Measurements from ENCODE around the gene PLCB4.

Gene PLCB4

DNA sequence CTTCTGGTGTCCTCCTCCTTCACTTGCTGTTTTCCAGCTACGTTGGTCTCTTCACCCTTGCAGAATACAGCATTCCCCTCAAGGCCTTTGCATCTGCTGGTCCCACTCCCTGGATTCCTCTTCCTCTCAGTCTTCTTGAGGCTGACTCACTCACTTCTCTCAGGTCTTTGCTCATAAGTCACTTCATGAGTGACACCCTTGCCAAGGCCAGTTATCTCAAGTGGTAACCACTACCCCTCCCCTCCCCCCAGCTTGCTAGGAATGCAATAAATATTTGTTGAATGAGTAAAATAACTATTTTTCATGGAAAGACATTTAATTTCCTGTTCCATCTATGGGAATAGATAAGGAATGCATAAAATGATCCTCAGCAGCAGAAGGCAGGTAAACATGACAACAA is 131.7 kb downstream of the PLCB4 start:
- no peak overlapping the region for H3K27ac ChIP-seq
- no peak for DNase-seq (ENCODE audit: low spot score)
- TF ChIP-seq, protein P1, sequence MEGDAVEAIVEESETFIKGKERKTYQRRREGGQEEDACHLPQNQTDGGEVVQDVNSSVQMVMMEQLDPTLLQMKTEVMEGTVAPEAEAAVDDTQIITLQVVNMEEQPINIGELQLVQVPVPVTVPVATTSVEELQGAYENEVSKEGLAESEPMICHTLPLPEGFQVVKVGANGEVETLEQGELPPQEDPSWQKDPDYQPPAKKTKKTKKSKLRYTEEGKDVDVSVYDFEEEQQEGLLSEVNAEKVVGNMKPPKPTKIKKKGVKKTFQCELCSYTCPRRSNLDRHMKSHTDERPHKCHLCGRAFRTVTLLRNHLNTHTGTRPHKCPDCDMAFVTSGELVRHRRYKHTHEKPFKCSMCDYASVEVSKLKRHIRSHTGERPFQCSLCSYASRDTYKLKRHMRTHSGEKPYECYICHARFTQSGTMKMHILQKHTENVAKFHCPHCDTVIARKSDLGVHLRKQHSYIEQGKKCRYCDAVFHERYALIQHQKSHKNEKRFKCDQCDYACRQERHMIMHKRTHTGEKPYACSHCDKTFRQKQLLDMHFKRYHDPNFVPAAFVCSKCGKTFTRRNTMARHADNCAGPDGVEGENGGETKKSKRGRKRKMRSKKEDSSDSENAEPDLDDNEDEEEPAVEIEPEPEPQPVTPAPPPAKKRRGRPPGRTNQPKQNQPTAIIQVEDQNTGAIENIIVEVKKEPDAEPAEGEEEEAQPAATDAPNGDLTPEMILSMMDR (IDR thresholded peaks at IDR 0.05): no peak
- H3K4me3 ChIP-seq: no peak overlapping the region

DNA sequence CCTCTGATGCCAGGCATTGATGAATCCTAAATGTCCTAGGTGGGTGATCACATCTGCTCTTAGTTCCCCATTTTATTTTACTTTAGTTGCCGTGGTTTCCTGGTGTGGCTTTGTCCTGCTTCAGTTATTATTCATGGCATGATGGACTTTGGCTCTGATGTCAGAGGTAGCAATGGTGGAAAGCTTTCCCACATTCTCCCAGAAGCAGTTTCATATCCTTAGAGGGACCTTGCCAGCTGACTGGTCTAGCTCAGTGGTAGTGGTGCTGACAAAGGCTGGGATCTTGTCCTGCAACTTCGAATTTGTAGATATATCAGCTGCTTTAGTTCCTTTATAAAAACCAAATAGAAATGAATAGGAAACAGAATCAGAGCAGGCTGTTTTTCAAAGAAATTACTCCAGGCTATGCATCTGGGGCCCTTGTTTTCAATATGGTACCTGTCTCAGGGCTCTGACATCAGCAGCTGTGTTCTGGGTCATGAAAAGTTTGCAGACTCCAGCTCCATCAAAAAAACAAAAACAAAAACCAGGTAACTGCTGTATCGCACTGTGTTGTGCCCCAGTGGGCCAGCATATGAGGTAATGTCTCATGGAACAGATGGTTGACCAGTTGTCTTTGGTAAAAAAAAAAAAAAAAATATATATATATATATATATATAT is 133.7 kb downstream of the PLCB4 start:
- no peak overlapping the region for H3K27ac ChIP-seq
- TF ChIP-seq, protein P1 (IDR thresholded peaks at IDR 0.05): no peak
- no peak overlapping the region for H3K4me3 ChIP-seq
- DNase-seq (ENCODE audit: low spot score): no peak

- DNase-seq (ENCODE audit: low spot score): no peak
- TF ChIP-seq, protein P1 (IDR thresholded peaks at IDR 0.05): no peak
- H3K27ac ChIP-seq: no peak overlapping the region
- no peak overlapping the region for H3K4me3 ChIP-seq
These were observed 134.2 kb downstream of the PLCB4 start for GRCh38 chr20:9203081-9203447.

- TF ChIP-seq, protein P1 (IDR thresholded peaks at IDR 0.05): no peak
- H3K4me3 ChIP-seq: no peak overlapping the region
- no peak for DNase-seq (ENCODE audit: low spot score)
- no peak overlapping the region for H3K27ac ChIP-seq
These were observed 136.1 kb downstream of the PLCB4 start for GRCh38 chr20:9204979-9205378.

GRCh38 chr20:9206486-9206885 is 137.6 kb downstream of the PLCB4 start:
- DNase-seq (ENCODE audit: low spot score): no peak
- TF ChIP-seq, protein P1 (IDR thresholded peaks at IDR 0.05): no peak

DNA sequence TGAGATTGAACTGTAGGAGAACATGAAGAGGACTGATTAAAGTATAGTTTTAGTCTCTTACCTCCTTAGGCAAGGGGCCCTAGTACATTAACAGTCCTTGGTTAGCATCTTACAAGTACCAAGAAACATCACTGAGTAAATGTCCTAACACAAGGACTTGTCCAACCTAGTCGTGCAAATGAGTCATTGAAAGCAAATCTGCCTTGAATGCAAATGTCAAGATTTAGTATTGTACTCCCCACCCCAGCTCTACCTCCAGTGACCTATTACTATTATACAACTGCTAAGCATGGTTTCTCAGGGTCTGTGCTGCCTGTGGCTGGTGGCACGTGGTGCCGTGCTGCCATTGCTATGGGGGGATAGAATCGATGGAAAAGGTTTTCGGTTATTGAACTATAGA is 138.4 kb downstream of the PLCB4 start:
- TF ChIP-seq, protein P1 (IDR thresholded peaks at IDR 0.05): no peak
- no peak overlapping the region for H3K4me3 ChIP-seq
- no peak overlapping the region for H3K27ac ChIP-seq
- DNase-seq (ENCODE audit: low spot score): no peak

More at GRCh38 chr20:9206486-9206885, 137.6 kb downstream of the PLCB4 start:
- Histone ChIP-seq H3K4me3 (no peak overlapping the region), H3K27ac (no peak overlapping the region)

DNA sequence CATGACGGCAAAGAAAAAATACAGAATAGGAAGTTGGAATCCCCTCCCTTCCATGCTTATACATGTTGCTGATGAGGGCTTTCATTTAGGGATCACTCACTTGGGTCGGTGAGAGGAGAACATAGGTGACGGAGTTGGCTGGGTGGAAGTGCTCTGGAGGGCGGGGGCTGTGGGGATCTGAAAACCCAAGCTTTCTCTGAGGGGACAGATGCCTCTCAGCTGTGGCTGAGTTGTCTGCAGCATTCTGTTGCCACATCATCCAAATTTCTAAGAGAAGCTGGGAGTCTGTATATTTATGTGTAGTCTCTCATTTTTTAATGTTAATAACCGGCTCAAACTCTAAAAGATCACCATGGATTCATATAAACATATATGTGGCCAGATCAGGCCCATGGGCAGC is 141.5 kb downstream of the PLCB4 start:
- Histone ChIP-seq H3K27ac (no peak overlapping the region), H3K4me3 (no peak overlapping the region)
- TF ChIP-seq, protein P1 (IDR thresholded peaks at IDR 0.05): no peak
- DNase-seq (ENCODE audit: low spot score): no peak

Data from coronary artery (tissue), 2 donors.